HG03520 (cell line): ENCODE results near the gene UBA7.
A peak's percentile ranks its signal among the peaks of the same experiment; 100 is the strongest.
"Not testable (repeated sequence)": the region's sequence is repeated elsewhere in the genome, so short reads cannot be mapped to it uniquely, and the experiment has no call there.

Experiments used
- ATAC-seq: cut with Tn5 transposase; IDR thresholded peaks from one replicate; pipeline ENCODE4 v1.9.1; 2021; ENCODE audit warnings: mild to moderate bottlenecking, moderate library complexity; ENCODE audit not compliant: unreplicated experiment

The UBA7 gene

GRCh38 chr3:49813497-49814174 is at the start of gene UBA7:
Gene UBA7 (minus strand): TSS chr3:49813953. CDS start chr3:49813787, 166 bp downstream.
- no peak for ATAC-seq

- ATAC-seq = no peak
These were observed 46.0 kb upstream of the UBA7 start for GRCh38 chr3:49859576-49860305.

- peak; percentile 77 for ATAC-seq
These were observed 42.6 kb upstream of the UBA7 start, which contains the start of gene TRAIP for GRCh38 chr3:49856181-49857005. Gene TRAIP (minus strand): TSS chr3:49856564. CDS start chr3:49856453, 111 bp downstream.

- no peak for ATAC-seq
These were observed 41.9 kb upstream of the UBA7 start for GRCh38 chr3:49855662-49856061.

- no peak for ATAC-seq
These were observed 31.9 kb upstream of the UBA7 start for GRCh38 chr3:49845694-49846093.

GRCh38 chr3:49844464-49845183 is 30.9 kb upstream of the UBA7 start:
- no peak for ATAC-seq

- no peak for ATAC-seq
These were observed 29.2 kb upstream of the UBA7 start for GRCh38 chr3:49842843-49843517.

GRCh38 chr3:49841806-49842205 is 28.1 kb upstream of the UBA7 start:
- ATAC-seq = no peak

- no peak for ATAC-seq
These were observed 27.5 kb upstream of the UBA7 start for GRCh38 chr3:49841126-49841696.

- ATAC-seq = no peak
These were observed 26.6 kb upstream of the UBA7 start for GRCh38 chr3:49840388-49840787.

GRCh38 chr3:49839193-49839809 is 25.5 kb upstream of the UBA7 start:
- ATAC-seq = no peak

GRCh38 chr3:49831341-49831740 is 17.6 kb upstream of the UBA7 start:
- ATAC-seq = no peak

- no peak for ATAC-seq
These were observed 12.3 kb upstream of the UBA7 start for GRCh38 chr3:49826016-49826415.

GRCh38 chr3:49823131-49823530 is 9.4 kb upstream of the UBA7 start:
- not testable (repeated sequence) for ATAC-seq

GRCh38 chr3:49812916-49813496 is 747 bp downstream of the UBA7 start:
- no peak for ATAC-seq

- no peak for ATAC-seq
These were observed 6.2 kb downstream of the UBA7 start for GRCh38 chr3:49807431-49808114.

- ATAC-seq = no peak
These were observed 6.9 kb downstream of the UBA7 start for GRCh38 chr3:49806850-49807249.

GRCh38 chr3:49805897-49806701 is 7.7 kb downstream of the UBA7 start:
- ATAC-seq = no peak
